GM21360 (cell line): ENCODE measurements around the gene ATL3.
"Not testable (repeated sequence)": the region's sequence is repeated elsewhere in the genome, so short reads cannot be mapped to it uniquely, and the experiment has no call there.

Experiments
- ATAC-seq: cut with Tn5 transposase; IDR thresholded peaks from one replicate; pipeline ENCODE4 v1.9.1; 2021; ENCODE audit warnings: mild to moderate bottlenecking, moderate library complexity; ENCODE audit not compliant: unreplicated experiment

The ATL3 gene

GRCh38 chr11:63595296-63595695 lies 75.9 kb downstream of the ATL3 start:
- ATAC-seq: no peak

- no peak for ATAC-seq
Measured at GRCh38 chr11:63592975-63593395, 78.2 kb downstream of the ATL3 start.

GRCh38 chr11:63590024-63590788 lies 81.0 kb downstream of the ATL3 start:
- no peak for ATAC-seq

- ATAC-seq: no peak
Measured at GRCh38 chr11:63589000-63589399, 82.2 kb downstream of the ATL3 start.

- ATAC-seq: no peak
Measured at GRCh38 chr11:63586451-63587166, 84.6 kb downstream of the ATL3 start.

GRCh38 chr11:63583357-63583677 lies 87.9 kb downstream of the ATL3 start:
- no peak for ATAC-seq

- ATAC-seq: not testable (repeated sequence)
Measured at GRCh38 chr11:63581224-63581623, 90.0 kb downstream of the ATL3 start.

- ATAC-seq: not testable (repeated sequence)
Measured at GRCh38 chr11:63578882-63579281, 92.3 kb downstream of the ATL3 start.

GRCh38 chr11:63574856-63575602 lies 96.1 kb downstream of the ATL3 start:
- ATAC-seq: no peak
